ENCODE data around the gene DCAF15.

DNA sequence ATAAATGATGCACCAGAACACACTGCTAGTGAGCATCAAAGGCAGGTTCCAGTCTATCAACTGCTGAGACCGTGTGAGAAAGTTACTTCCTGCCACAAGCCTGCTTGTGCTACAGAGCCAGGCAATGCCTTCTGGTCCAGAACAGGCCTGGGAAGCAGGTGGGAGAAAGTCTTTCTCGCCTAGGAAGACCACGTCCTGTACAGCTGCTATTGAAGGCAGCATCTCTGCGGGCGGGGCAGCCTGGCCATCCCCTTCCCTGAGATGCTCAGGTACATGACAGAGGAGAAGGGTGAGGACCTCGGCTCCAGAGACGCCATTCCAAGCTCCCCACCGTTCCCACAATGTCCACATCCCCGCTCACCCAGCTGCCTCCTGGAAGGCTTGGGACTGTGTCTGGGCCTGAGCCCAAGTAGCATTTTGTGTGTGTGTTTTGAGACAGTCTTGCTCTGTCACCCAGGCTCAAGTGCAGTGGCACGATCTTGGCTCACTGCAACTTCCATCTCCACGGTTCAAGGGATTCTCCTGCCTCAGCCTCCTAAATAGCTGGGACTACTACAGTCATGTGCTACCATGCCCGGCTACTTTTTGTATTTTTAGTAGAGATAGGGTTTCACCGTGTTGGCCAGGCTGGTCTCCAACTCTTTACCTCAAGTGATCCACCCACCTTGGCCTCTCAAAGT lies 50.4 kb downstream of the DCAF15 start:
- TF ChIP-seq, protein P1, sequence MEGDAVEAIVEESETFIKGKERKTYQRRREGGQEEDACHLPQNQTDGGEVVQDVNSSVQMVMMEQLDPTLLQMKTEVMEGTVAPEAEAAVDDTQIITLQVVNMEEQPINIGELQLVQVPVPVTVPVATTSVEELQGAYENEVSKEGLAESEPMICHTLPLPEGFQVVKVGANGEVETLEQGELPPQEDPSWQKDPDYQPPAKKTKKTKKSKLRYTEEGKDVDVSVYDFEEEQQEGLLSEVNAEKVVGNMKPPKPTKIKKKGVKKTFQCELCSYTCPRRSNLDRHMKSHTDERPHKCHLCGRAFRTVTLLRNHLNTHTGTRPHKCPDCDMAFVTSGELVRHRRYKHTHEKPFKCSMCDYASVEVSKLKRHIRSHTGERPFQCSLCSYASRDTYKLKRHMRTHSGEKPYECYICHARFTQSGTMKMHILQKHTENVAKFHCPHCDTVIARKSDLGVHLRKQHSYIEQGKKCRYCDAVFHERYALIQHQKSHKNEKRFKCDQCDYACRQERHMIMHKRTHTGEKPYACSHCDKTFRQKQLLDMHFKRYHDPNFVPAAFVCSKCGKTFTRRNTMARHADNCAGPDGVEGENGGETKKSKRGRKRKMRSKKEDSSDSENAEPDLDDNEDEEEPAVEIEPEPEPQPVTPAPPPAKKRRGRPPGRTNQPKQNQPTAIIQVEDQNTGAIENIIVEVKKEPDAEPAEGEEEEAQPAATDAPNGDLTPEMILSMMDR (IDR thresholded peaks at IDR 0.05): no peak
- TF ChIP-seq EZH2 (IDR thresholded peaks at IDR 0.05): no peak
- TF ChIP-seq EZH2phosphoT487 (IDR thresholded peaks at IDR 0.05): no peak
